ENCODE data around the gene SIGLECL1. TPM values are rescaled to one million over a fixed set of nuclear protein-coding genes. Genes with fewer than 3 reads are reported as not detected.

SIGLECL1 gene
- total RNA-seq, 2 experiments from 2014 or later, result not detected

DNA sequence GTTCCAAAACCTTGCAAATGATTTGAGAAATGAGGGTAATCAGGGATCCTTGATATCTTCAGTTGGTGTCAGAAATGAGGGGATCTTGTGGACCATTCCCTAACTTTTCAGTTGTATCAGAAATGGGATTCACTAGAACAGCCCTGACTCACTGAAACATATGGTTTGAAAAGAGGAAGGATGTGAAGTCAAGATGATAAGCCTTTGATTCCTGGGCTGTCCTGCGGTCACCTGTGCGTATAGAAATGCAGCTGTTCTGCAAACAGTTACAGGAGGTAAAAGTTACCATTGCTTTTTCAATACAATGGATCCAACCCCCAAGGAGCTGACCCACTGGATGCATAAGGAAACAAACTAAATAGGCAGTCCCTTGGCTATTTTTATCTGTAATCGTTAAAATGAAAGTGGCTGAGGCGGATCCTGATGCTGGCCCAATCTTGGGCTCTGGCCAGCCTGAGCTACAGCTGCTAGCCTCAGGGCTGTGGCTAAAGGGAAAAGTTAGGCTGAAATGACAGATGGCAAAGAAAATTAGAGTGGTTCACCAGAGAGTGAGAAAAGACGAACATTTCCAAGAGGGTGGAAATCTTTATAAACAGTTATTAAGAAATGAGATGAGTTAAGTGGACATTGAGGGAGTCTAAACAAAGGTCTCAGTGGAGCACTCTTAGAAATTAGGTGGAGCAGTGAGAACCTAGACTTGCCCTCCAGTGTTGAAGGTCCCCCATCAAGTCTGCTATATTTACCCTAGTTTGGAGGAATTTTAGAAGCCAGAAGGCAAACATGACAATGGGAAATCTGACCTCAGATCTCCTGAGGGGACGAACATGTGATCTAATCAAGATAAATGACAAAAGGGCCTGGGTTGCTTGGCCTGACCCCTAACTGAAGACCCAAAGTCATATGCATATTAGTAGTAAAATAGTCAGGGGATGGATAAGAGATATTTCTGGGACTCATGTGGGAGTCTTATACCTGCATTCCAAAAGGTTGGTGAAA lies 7.6 kb downstream of the SIGLECL1 start:
- CTCF ChIA-PET, result interaction anchor here (0.5 to 2.3 kb wide), 10 partner anchors 12 to 1100 kb away, joined by 3 to 20 read pairs (median 4); no protein-coding TSS in a partner anchor
- DNase-seq, result no peak
- H3K4me3 Mint-ChIP-seq, result no peak overlapping the region

DNA sequence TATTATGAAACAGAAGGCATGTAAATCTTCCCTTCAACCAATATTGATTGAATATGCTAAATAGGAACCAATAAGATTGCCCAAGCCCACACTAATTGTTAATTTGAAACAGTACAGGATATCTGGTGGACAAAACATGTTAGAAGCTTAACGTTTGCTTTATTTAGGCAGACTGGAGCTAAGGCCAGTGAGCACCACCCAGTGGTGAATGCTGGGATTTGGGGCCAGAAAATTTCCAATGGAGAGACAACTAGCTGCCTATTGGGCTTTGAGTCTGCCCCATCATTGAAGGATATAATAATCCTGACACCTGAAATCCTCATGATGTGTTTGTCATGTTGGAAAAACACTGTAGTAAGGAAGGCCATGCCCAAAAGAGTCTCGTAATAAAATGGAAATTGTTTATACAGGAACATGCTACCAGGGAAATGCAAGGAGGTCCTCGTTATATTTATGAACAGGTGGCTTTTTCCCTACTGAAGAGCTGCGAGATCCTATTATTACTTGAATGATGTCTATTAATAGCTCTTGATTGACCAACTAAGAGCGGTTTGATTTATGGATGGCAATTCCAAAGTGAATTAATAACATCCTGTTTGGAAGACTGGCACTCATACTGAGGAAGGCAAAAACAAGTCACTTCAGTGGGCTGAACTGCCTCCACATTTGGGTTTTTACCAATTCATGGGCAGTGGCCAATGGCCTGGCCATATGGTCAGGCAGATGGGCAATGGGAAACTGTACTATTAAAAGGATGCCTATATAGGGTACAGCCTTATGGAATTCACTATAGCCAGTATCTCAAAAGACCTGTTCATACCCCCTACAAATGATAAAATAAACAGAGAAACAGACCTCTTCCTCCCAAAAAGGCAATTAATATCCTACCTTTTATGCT lies 8.7 kb downstream of the SIGLECL1 start:
- intact Hi-C loops (cut with micrococcal nuclease), result loop anchor here (1.0 kb wide), 1 partner anchor 101 kb away; no protein-coding TSS in a partner anchor

More for the DNA sequence above, 7.6 kb downstream of the SIGLECL1 start:
- no peaks in the 10 kb centered on the region for H3K36me3 Mint-ChIP-seq (ENCODE audit: low read depth)
- intact Hi-C loops (cut with micrococcal nuclease), result loop anchor here (1.0 kb wide), 1 partner anchor 100 kb away; no protein-coding TSS in a partner anchor
- no peaks in the 10 kb centered on the region for H3K9me3 Mint-ChIP-seq
- no peak overlapping the region for H3K27ac Mint-ChIP-seq
- no peaks in the 10 kb centered on the region for H3K4me1 Mint-ChIP-seq (ENCODE audit: low read depth)
- peaks cover 26% of the 10 kb centered on the region for H3K27me3 Mint-ChIP-seq (ENCODE audit: low read depth)

DNA sequence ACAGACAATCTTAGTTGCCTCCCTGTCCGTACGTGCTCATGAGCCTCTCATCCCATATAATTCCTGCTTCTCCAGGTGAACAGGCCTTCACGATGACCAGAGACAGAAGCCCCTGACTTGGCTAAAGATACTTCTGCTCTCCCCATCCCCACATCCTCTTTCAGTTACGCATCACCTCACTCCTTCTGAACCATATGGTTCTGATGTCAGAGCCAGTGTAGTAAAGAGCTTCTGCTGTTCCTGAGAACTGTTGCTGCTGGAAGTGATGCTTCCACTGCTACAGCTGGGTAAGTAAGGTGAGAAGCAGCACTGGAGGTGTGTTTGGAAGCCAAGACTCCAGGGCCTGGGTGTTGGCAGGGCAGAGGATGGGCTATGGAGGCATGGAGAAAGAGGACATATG lies 12.9 kb downstream of the SIGLECL1 start:
- Mint-ChIP-seq H3K4me1 (ENCODE audit: low read depth) (no peaks in the 10 kb centered on the region), H3K27me3 (ENCODE audit: low read depth) (peaks cover 16% of the 10 kb centered on the region), H3K27ac (no peak overlapping the region), H3K9me3 (no peaks in the 10 kb centered on the region), H3K36me3 (ENCODE audit: low read depth) (no peaks in the 10 kb centered on the region), H3K4me3 (no peak overlapping the region)
- intact Hi-C loops (cut with micrococcal nuclease), result no loop called here
- CTCF ChIA-PET, result no interaction called here
- DNase-seq, result no peak

More for the DNA sequence above, 8.7 kb downstream of the SIGLECL1 start:
- CTCF ChIA-PET, result interaction anchor here (0.6 to 2.3 kb wide), 9 partner anchors 9 to 957 kb away, joined by 3 to 20 read pairs (median 4); partner anchors contain the start of gene SIGLECL1
- Mint-ChIP-seq H3K27ac (no peak overlapping the region), H3K4me1 (ENCODE audit: low read depth) (no peaks in the 10 kb centered on the region), H3K9me3 (no peaks in the 10 kb centered on the region), H3K4me3 (no peak overlapping the region), H3K27me3 (ENCODE audit: low read depth) (peaks cover 26% of the 10 kb centered on the region), H3K36me3 (ENCODE audit: low read depth) (no peaks in the 10 kb centered on the region)
- peak; percentile 65 for DNase-seq

DNA sequence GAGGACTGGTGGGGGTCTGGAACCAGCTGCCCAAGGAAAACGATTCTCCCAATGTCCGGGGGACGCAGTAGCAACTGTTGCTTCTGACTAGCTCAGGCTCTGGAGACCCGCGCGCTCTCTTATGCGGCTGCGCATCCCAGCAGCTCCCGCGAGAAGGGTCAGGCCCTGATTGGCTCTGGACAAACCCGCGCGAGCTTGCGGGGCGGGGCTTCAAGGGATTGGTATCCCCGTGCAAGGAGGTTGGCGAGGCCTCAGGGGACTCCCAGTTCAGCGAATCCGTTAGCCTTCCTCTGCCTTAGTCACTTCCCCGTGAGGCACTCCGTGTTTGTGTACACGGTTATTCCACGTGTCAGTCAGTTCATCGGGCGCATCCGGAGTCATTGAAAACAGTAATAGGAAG lies 20.2 kb downstream of the SIGLECL1 start:
- H3K27ac Mint-ChIP-seq, result no peak overlapping the region
- H3K36me3 Mint-ChIP-seq (ENCODE audit: low read depth), result no peaks in the 10 kb centered on the region
- H3K4me1 Mint-ChIP-seq (ENCODE audit: low read depth), result peaks cover 6% of the 10 kb centered on the region
- no peaks in the 10 kb centered on the region for H3K9me3 Mint-ChIP-seq
- H3K27me3 Mint-ChIP-seq (ENCODE audit: low read depth), result no peaks in the 10 kb centered on the region
- intact Hi-C loops (cut with micrococcal nuclease), result no loop called here
- DNase-seq, result no peak
- no peak overlapping the region for H3K4me3 Mint-ChIP-seq
- CTCF ChIA-PET, result interaction anchor here (1.4 to 2.1 kb wide), 2 partner anchors 12 to 14 kb away, joined by 5 to 6 read pairs; no protein-coding TSS in a partner anchor

DNA sequence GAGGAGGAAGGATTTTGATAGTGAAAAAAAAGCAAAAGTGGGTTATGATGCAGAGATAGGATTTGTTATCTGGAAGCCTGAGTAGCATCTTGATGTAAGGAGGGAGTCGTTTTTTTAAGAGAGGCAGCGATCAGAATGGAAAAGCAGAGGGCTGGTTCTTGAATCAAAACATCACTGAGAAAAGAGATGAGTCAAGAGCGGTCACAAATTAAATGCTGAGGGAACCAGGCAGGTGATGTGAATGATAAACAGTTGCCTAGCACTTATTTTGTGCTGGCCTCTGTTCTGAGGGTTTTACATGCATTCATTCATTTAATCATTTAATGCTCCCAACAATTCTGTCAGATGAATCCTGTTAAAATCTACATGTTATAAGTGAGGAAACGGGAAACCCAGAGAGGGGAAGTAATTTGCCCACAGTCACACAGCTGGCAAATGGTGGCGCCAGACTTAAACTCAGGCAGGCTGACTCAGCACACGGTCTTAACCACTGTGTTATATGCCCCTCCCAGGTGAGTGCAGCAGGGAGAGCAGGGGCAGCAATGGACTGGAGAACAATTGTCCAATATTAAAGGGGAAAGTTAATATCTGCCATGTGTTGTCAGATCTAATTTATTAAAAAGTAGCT lies 21.4 kb downstream of the SIGLECL1 start:
- Mint-ChIP-seq H3K9me3 (no peaks in the 10 kb centered on the region), H3K36me3 (ENCODE audit: low read depth) (no peaks in the 10 kb centered on the region), H3K4me3 (no peak overlapping the region), H3K27me3 (ENCODE audit: low read depth) (no peaks in the 10 kb centered on the region), H3K4me1 (ENCODE audit: low read depth) (peaks cover 6% of the 10 kb centered on the region), H3K27ac (no peak overlapping the region)
- DNase-seq, result peak; percentile 24
- CTCF ChIA-PET, result interaction anchor here (2.1 kb wide), 1 partner anchor 15 kb away, joined by 6 read pairs; no protein-coding TSS in a partner anchor
- intact Hi-C loops (cut with micrococcal nuclease), result no loop called here

DNA sequence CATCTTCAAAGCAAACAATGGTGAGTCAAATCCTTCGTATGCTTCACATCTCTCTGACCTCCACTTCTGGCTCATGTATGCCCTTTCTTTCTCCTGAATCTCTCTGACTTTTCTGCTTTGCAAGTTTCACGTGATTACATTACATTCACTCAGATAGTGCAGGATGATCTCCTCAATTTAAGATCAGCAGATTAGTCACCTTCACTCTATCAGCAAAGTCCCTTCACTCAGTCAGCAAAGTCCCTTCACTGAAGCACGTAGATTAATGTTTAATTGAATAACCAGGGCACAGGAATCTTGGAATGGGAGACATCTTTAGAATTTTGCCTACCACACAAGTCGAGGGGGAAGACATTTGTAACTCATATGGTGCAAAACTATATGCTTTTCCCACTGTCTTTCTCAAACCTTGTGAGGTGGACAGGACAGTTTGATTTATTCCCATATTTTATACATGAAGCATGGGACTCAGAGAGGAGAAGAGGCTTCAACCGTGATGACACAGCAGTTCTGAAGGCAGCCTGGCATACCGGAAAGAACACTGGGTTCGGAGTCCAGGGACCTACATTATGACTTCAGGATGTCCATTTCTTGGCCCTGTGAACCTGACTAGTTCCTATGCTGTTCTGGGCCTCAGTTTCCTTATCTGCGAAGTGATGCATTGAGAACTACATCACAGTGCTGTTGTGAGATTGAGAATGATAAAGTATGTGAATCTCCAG lies 23.3 kb downstream of the SIGLECL1 start:
- H3K27me3 Mint-ChIP-seq (ENCODE audit: low read depth), result peaks cover 13% of the 10 kb centered on the region
- intact Hi-C loops (cut with micrococcal nuclease), result no loop called here
- H3K4me3 Mint-ChIP-seq, result no peak overlapping the region
- peaks cover 6% of the 10 kb centered on the region for H3K4me1 Mint-ChIP-seq (ENCODE audit: low read depth)
- CTCF ChIA-PET, result no interaction called here
- H3K36me3 Mint-ChIP-seq (ENCODE audit: low read depth), result no peaks in the 10 kb centered on the region
- no peaks in the 10 kb centered on the region for H3K9me3 Mint-ChIP-seq
- no peak for DNase-seq
- H3K27ac Mint-ChIP-seq, result no peak overlapping the region

DNA sequence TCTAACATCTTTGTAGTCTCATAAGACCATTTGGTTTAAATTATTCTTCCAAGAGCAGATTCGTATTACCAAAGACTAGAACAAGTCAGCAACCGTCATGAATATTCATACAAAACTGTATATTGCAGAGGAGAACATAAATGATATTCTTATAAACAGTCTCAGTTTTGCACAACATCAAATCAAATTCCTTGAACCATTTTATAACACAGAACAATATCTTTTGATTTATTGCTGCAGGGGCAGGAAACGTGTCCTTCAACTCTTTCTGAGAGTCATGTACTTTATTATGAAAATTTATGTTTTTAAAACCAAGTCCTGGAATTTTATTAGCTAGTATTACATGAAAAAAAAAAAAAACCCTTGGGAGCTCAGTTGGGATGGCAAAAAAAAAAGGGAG lies 26.2 kb downstream of the SIGLECL1 start:
- no peak for DNase-seq
- Mint-ChIP-seq H3K27me3 (ENCODE audit: low read depth) (peaks cover 20% of the 10 kb centered on the region), H3K4me3 (no peak overlapping the region), H3K27ac (no peak overlapping the region), H3K4me1 (ENCODE audit: low read depth) (peaks cover 5% of the 10 kb centered on the region), H3K9me3 (no peaks in the 10 kb centered on the region), H3K36me3 (ENCODE audit: low read depth) (no peaks in the 10 kb centered on the region)
- CTCF ChIA-PET, result no interaction called here
- intact Hi-C loops (cut with micrococcal nuclease), result no loop called here

DNA sequence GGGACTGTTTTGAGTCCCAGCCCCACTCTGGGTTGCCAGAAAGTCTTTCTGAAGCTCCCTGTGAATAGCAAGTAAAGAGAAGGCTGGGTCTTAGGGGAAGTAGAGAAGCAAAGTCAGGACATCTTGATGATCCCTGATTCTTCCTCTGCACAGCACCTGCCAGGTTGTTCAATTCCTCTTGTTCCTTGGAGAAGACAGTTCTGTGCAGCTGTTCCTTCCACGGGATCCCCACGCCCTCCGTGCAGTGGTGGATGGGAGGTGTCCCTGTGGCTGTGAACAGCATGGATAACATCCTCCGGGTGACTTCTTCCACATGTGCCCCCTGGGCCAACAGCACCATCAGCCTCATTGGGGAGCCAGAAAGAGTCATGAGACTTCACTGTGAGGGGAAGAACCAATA lies 31.5 kb downstream of the SIGLECL1 start:
- CTCF ChIA-PET, result interaction anchor here (0.7 kb wide), 1 partner anchor 358 kb away, joined by 3 read pairs; no protein-coding TSS in a partner anchor

DNA sequence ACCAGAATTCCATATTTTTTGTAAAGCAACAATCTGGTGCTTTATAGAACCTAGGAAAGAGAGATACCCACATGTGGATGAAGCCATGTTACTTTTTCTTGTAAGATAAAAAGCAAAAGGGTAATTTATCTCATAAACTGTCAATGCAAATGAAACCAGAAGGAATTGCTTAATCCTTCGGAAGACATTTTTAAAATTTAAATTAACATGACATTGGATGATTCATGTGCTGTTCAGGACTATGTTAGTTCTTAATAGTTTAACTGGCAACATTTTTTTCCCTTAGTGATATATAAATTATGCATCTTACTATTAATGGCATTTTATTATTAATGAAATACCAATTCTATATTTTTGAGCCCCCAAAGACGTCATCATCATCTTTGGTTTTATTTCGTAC lies 34.8 kb downstream of the SIGLECL1 start:
- H3K4me3 Mint-ChIP-seq, result no peak overlapping the region
- intact Hi-C loops (cut with micrococcal nuclease), result no loop called here
- no peaks in the 10 kb centered on the region for H3K9me3 Mint-ChIP-seq
- CTCF ChIA-PET, result no interaction called here
- H3K27ac Mint-ChIP-seq, result no peak overlapping the region
- no peak for DNase-seq
- no peaks in the 10 kb centered on the region for H3K36me3 Mint-ChIP-seq (ENCODE audit: low read depth)
- H3K4me1 Mint-ChIP-seq (ENCODE audit: low read depth), result no peaks in the 10 kb centered on the region
- H3K27me3 Mint-ChIP-seq (ENCODE audit: low read depth), result peaks cover 5% of the 10 kb centered on the region

More for the DNA sequence above, 31.5 kb downstream of the SIGLECL1 start:
- intact Hi-C loops (cut with micrococcal nuclease), result no loop called here
- DNase-seq, result no peak
- no peaks in the 10 kb centered on the region for H3K4me1 Mint-ChIP-seq (ENCODE audit: low read depth)
- H3K4me3 Mint-ChIP-seq, result no peak overlapping the region
- no peak overlapping the region for H3K27ac Mint-ChIP-seq
- H3K27me3 Mint-ChIP-seq (ENCODE audit: low read depth), result peaks cover 20% of the 10 kb centered on the region
- H3K36me3 Mint-ChIP-seq (ENCODE audit: low read depth), result no peaks in the 10 kb centered on the region
- H3K9me3 Mint-ChIP-seq, result no peaks in the 10 kb centered on the region

DNA sequence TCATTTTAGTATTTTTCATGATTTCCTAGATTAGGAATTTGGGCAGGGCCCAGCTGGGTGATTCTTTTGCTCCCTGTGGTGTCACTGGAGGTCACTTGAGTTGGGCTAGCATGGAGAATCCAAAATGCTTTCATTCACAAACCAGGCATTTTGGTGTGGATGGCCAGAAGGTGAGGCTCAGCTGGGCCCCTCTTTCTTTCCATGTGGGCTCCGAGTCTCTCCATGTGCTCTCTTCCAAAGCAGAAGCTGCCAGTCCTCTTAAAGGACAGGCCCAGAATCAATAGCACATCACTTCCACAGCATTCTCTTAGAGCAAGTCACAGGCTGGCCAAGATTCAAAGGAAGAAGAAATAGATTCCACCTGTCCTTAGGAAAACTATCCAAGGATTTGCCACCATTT lies 38.8 kb downstream of the SIGLECL1 start:
- Mint-ChIP-seq H3K4me1 (ENCODE audit: low read depth) (no peaks in the 10 kb centered on the region), H3K9me3 (no peaks in the 10 kb centered on the region), H3K36me3 (ENCODE audit: low read depth) (no peaks in the 10 kb centered on the region), H3K4me3 (no peak overlapping the region), H3K27me3 (ENCODE audit: low read depth) (peaks cover 8% of the 10 kb centered on the region), H3K27ac (no peak overlapping the region)
- no peak for DNase-seq
- CTCF ChIA-PET, result no interaction called here
- intact Hi-C loops (cut with micrococcal nuclease), result no loop called here

DNA sequence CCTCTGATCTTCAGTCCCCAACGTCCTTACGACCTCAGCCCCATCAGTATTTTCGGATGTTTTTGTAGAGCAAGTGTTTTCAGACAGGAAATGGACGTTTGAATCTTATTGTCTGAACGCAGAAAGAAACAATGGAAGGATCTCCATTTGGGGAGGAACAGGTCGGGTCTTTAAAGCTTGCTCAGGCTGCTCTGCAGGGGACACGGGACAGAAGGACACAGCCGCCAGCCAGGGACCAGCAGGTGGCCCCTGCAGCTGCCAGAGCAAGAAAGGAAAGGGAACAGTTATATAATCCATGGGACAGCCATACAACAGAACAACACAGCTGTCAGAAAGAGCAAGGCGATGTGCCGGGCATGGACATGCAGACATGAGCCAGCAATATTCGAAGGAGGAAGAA lies 42.1 kb downstream of the SIGLECL1 start:
- Mint-ChIP-seq H3K4me1 (ENCODE audit: low read depth) (no peaks in the 10 kb centered on the region), H3K27me3 (ENCODE audit: low read depth) (peaks cover 8% of the 10 kb centered on the region), H3K27ac (no peak overlapping the region), H3K36me3 (ENCODE audit: low read depth) (no peaks in the 10 kb centered on the region), H3K9me3 (no peaks in the 10 kb centered on the region), H3K4me3 (no peak overlapping the region)
- intact Hi-C loops (cut with micrococcal nuclease), result no loop called here
- CTCF ChIA-PET, result no interaction called here
- DNase-seq, result no peak

All from activated naive CD4-positive, alpha-beta T cell treated with anti-CD3 and anti-CD28 coated beads for 36 hours (primary cell).